ENCODE measurements around the gene TERT.

Gene TERT

DNA sequence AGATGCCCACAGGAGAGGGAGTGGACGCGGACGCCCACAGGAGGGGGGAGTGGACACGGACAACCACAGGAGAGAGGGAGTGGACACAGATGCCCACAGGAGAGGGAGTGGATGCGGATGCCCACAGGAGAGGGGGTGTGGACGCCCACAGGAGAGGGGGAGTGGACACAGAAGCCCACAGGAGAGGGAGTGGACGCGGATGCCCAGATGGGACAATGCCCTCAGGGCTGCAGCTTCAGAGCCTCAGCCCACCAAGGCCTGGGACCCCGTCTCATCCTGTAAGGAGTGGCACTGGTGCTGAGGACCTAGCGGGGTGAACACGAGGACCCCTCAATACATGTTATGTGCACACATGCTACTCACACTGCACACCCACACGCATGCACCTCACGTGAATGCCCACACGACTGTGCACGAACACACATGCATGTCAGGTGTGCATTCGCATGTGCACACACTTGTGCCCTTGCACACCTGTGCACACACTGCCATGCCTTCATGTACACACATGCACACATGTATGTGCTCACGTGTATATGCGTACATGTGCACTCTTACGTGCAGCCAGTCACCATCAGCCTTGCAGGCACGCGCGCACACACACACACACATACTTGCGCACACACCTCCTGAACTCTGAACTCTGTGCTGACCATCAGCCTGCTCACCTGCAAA is 34.9 kb downstream of the TERT start:
- no peak for DNase-seq (ENCODE audit: low spot score)

DNA sequence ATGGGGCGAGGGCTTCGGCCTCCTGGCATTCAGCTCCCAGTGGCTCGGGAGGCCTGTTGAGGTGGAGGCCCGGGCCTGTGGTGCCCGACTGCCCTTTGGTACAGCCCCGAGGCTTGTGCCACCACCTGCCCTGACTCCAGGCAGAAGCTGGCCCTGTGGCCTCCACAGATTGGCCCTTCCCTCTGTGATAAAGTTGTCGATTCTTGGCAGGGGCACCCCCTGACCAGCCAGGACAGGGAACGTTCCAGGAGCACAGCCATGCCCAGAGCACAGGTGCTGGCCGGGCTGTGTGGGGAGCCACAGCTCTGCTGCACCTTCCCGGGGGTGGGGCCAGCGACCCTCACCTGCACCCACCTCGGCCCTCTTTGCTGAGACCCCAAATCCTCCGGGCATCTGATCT is 37.0 kb downstream of the TERT start:
- no peak for DNase-seq (ENCODE audit: low spot score)

DNA sequence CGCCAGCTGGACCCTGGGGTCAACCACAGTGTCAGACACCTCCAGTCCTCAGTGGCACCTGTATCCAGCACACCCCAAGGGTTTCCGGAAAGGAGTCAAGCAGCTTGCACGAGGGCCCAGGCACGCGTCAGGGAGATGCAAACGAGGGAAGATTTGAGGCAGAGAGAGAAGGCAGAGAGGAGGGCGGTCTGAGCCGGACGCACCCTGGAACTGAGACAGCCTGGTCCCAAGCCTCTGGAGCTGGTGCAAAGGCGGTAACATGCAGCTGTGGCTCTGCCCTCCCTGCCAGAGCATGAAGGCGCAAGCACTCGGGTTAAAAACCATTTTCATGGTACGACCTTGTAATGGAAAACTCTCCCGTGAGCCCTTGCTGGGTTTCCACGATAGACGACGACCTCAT is 37.5 kb downstream of the TERT start:
- no peak for DNase-seq (ENCODE audit: low spot score)

DNA sequence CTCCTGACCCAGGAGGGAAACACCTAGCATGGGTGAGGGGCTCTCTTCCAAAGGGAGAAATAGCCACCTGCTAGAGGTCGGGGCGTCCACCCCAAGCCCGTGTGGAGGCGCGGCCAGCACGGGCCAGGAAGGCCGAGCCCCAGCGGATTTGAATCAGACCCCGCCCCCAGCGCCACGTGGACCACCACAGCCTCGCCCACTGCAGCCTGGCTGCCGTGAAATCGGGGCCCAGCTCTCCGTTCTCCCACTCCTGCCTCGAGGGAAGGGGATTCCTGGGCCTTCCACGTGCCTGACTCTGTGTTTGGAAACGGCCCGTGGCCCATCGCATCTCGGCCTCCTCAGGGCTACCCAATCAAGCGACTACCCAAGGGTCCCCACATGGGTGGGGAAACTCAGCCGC is 38.1 kb downstream of the TERT start:
- DNase-seq (ENCODE audit: low spot score): no peak

DNA sequence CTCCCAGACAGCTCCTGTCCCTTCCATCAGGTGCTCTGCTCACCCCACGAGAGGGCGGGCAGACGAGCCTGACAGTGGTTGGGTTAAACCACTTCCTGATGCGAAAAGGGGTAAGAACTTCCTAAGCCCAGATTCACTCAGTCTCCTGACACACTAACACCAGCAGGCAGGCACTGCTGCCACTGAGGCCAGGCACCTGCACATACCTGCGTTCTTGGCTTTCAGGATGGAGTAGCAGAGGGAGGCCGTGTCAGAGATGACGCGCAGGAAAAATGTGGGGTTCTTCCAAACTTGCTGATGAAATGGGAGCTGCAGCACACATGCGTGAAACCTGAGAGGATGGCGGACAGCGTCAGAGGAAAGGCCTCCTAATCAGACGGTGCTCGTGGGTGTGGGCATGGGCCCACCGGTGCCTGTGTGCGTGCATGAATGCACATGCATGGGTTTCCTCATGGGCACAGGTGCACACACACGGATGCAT is 39.7 kb downstream of the TERT start:
- no peak for DNase-seq (ENCODE audit: low spot score)

DNA sequence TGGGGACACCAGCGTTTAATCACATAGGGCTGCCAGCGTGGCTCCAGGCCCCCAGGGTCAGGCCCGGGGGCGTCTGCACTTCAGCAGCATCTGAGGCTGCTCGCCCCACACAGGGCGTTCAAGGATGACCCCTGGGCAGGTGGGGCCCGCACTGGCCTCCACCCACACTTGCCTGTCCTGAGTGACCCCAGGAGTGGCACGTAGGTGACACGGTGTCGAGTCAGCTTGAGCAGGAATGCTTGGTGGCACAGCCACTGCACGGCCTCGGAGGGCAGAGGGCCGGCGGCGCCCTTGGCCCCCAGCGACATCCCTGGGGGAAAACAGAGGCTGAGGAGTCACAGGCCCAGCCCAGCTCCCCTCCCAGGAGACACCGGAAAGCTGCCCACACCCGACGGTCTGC is 40.7 kb downstream of the TERT start:
- DNase-seq (ENCODE audit: low spot score): no peak

DNA sequence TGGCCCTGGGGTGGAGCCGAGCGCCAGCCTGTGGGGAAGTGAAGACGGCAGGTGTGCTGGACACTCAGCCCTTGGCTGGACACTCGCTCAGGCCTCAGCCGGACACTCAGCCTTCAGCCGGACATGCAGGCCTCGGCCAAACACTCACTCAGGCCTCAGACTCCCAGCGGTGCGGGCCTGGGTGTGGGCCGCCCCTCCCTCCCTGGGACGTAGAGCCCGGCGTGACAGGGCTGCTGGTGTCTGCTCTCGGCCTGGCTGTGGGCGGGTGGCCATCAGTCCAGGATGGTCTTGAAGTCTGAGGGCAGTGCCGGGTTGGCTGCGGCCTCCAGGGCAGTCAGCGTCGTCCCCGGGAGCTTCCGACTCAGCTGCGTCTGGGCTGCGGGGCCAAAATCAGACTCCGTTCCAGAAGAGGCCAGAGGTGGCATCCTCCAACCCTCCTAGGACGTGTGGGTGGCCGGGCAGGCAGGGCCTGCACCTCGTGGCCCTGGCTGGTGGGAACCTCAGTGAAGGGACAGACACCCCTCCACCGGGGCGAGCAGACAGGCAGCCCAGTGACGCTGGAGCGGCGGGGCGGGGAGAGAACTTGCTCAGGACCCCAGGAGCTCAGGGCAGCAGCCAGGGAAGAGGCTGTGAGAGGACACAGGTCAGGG is 41.3 kb downstream of the TERT start:
- DNase-seq (ENCODE audit: low spot score): no peak

DNA sequence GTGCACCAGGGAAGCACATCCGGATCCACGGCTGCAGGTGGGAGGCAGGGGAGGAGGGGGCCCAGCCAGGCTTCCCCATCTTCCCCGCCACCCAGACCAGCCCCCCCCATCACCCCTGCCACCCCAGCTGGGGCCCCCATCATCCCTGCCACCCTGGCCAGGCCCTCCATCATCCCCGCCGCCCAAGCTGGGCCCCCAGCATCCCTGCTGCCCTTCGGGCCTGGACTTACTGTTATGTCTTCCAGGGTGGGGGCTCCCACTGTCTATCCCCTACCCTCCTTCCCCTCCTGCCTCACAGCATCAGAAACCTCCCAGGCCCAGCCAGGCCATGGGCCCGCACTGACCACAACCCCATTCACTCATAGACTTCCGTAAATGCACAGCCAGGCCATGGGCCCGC is 42.2 kb downstream of the TERT start:
- DNase-seq (ENCODE audit: low spot score): no peak

DNA sequence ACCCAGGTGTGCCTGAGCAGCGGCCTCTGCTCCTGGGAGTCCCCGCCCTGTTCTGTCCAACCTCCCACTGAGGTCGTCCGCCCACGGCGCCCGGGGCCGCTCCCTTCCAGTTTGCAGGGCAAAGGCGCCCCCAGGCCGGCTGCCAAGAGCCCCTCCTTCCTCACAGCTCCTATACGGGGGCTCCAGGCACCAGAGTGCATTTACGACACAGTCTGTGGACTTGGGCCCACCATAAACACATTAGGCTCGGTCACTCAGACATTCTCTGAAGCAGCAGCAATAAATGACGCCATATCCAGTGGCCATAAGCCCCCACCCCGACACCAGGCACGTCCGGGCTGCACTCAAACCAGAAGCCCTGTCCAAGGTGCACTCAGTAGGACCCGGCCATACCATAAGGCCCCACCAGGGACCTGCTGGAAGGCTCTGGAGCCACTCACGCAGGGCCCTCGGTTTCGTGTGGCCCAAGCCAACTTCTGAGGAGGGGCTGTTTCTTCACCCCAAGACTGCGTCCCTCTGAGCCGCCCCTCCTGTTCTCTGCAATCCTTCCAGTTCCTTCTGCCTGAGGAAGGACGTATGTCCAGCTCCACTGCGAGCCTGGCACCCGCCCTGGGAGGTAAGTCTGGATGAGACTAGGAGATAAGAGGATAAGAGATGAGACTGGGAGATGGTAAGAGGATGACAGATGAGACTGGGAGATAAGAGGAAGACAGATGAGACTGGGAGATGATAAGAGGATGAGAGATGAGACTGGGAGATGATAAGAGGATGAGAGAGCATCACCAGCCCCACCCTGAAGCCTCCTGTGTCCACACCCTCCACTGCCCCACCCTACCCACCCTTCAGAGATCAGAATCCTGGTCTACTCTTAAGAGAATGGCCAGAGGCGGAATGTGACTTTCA is 42.9 kb downstream of the TERT start:
- DNase-seq (ENCODE audit: low spot score): no peak

DNA sequence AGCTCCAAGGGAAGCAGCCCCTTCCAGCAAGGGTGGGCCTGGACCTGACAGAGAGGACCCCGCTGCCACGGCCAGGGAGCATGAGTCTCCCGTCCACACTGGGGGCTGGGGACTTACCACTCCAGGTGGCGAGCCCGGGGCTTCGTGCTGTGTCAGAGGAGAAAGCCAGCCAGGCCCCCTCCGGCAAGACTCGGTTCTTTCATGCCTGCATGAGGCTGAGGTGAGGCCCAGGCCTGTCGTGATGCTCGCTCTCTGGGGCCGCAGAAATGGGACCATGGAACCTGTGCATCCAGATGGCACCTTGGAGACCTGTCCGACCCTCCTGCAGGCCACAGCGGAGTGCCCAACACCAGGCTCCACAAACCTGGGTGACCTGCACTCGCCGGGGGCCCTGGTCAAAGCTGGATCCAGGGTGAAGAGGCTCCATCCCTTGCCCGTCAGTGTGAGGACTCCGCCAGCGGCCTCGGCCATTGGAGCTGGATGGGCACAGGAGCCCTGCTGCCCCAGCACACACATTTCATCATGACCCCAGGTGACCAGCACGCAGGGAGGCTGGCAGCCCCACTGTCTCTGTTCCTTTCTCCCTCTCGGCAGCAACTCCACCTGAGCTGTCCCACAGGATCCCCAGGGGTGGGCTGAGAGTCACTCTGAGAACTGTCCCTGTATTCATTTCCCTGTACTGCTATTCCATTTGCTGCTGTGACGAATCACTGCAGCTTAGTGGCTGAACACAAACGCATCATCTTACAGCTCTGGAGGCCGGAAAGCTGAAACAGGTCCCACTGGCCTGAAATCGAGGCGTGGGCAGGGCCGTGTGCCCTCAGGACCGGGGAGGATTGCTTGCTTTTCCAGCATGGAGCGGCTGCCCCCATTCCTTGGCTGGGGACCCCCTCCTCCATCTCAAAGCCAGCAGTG is 45.2 kb downstream of the TERT start:
- no peak for DNase-seq (ENCODE audit: low spot score)

DNA sequence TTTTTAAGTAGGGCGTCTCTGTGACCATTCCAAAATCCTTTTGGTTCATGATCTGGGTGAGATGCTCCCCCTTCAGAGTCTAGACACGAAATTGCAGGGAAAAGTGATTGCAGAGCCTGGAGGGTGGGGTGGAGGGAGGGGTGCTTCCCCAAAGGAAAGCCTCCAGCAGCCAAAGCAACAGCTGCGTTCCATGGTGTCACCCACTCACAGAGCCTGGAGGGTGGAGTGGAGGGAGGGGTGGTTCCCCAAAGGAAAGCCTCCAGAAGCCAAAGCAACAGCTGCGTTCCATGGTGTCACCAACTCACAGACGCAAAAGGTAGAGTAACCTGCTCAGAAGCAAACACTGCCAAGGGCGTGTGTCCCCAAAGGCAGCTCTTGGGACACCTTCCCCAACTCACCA is 47.1 kb downstream of the TERT start:
- no peak for DNase-seq (ENCODE audit: low spot score)

DNA sequence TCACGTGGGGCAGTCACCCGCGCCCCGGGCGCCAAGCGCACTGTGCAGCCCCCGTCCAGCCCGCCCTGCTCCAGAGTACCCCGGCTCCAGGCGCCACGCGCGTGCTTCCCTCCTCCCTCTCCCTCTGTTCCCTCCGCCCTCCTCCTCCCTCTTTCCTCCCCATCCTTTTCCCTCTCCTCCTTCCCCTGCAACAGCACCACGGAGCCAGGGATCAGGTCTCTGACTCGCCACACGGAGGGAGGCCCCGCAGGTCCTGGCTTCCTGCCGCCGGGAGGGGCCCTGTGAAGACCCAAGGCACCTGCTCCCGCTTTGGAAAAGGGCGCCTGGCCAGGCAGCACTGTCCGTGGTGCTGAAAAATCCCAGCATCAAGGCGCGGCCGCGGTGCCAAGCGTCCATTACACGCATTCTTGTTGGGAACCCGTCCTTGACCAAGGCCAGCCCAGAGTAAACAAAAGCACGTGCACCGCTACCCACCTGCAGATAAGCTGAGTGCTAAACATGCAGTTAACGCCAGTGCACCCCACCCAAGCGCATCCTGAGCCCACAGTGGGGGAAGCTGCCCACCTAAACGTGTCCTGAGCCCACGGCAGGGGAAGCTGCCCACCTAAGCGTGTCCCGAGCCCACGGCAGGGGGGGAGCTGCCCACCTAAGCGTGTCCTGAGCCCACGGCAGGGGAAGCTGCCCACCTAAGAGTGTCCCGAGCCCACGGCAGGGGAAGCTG is 48.0 kb downstream of the TERT start:
- no peak for DNase-seq (ENCODE audit: low spot score)

DNA sequence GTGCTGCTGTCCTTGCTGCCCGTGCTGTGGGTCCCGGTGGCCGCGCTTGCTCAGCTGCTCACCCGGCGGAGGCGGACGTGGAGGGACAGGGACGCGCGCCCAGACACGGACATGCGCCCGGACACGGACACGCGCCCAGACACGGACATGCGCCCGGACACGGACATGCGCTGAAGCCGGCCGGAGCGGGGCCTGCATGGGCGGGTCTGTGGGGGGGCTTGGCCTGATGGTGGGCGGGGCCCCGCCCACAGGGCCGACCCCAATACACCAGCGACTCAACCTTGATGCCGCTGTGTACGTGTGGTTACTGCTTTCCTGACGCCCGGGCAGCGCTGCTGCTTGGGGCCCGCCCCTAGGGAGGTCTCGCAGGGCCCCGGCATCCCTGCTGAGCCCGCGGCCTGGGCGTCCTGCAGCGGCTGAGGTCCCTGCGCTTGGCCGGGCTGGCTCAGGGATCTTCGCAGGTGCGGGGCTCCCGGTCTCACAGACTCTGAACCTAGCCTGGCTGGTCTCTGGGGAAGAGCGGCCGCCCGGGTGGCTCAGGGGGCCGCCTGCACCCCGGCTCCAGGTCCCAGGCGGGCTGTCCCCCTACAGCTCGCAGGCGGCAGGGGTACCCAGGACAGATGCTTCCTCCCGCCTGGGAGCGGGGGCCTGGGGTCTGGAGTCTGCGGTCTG is 48.8 kb downstream of the TERT start:
- no peak for DNase-seq (ENCODE audit: low spot score)

DNA sequence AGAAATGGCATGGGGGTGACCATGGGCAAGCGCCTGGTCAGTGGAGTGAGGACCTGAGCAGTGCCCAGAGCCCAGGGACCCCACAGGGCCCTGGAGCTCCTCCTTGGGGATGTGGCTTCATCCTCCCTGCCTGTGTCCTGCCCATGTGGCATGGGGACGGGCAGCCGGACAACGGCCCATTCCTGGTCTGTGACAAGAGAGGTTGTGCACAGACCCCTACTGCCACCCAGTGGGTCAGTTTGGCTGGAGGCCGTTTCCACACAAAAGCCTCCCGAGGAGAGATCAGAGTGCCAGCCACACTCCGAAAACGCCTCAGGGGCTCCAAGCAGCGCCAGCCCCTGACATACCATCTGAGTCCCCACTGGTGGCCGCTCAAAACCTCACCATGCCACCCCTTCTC is 49.9 kb downstream of the TERT start:
- no peak for DNase-seq (ENCODE audit: low spot score)

DNA sequence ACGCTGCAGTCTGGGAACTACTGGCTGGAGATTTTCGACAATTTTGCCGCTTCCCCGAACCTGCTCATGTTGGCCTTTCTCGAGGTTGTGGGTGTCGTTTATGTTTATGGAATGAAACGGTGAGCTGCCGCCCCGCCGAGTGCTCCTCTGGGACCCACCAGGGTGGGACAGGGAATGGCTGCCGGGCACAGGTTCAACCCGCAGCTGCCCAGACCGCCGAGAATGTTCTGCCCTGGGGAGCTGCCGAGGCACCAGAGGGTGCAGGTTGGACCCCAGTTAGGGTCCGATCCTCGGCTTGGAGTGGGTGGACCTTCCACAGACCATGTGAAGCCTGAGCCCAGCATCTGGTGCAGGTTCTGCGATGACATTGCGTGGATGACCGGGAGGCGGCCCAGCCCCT is 50.6 kb downstream of the TERT start:
- DNase-seq (ENCODE audit: low spot score): no peak

DNA sequence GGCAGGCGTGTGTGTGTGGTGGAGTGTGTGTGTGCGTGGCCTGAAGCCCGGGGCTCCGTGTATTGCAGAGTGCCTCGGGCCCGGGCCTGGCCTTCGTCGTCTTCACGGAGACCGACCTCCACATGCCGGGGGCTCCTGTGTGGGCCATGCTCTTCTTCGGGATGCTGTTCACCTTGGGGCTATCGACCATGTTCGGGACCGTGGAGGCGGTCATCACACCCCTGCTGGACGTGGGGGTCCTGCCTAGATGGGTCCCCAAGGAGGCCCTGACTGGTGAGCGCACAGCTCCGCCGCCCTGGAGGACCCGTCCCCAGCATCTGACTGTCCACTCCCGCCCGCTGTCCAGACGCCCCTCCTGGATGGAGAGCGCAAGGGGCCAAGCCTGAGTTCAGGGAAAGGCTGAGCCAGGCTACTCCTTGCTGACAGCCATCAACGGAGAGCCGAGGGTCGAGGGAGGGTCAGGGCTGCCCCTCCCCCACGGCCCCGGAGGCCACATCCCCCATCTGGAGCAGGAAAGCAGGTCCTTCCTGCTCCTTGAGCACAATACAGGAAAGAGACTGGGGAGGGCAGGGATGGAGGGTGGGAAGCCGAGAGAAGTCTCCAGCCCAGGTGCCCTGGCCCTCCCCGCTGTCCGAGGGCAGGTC is 51.3 kb downstream of the TERT start:
- no peak for DNase-seq (ENCODE audit: low spot score)

DNA sequence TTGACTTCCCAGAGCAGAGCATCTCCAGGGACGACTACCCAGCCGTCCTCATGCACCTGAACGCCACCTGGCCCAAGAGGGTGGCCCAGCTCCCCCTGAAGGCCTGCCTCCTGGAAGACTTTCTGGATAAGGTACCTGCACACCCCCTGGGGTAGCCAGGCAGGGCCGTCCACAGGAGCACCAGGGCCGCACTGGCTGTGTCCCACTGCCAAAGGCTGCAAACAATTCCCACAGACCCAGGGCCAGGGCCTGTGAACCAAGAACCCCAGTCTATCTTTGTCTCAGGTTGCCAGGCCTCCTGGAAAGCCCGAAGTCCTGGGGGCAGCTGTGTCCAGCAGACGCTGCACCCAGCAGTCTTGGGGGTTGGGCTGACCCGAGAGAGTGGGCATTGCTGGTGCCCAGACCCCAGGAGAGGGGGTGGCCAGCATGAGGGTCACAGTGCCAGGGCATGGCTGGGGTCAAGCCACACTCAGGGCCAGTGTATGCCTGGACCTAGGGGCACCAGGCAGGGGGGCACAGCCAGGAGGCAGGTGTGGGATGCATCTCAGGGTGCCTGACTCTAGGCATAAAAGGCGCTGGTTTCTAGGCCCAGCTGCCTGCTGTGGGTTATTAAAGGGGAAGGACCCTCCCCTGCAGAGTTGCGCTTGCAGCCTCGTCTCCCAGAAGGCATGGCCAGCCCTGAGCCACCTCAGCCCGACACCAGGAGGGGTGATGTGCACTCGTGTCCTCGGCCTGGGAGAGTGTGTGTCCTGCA is 52.0 kb downstream of the TERT start:
- no peak for DNase-seq (ENCODE audit: low spot score)

DNA sequence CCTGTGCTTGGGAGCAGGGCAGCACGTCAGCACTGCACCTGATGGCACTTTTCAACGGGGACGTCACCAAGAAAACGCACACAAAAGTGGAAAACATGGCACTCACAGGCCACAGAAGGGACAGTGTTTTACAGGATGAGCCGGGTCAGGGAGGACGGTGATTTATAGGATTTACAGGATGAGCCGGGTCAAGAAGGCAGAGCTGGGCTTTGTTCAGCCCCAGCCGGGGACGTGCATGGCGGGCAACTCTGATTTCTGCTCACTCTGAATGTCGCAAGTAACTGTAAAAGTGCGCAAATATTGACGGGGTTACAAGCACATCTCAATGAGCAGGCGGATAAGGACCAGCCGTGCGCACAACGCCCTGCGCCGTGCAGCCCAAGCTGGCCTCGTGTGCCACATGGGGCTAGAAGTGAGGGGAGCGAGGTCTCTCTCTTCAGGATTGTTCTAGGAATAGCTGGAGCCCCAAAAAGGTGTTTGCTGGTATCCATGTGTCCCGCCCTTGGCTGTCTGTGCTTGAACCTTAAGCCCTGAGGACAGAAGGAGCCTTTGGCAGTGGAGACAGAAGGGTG is 53.3 kb downstream of the TERT start:
- DNase-seq (ENCODE audit: low spot score): no peak

Data from hematopoietic multipotent progenitor cell treated with erythropoietin and hydrocortisone succinate and interleukin-3 and kit ligand, for 15 days (in vitro differentiated cells).